DOHH2 (cell line): Measurements from ENCODE around the gene KIAA1671.

Experiments
- EZH2phosphoT487 ChIP-seq: fragments of 200-600 bp; sonication (generic); IDR thresholded peaks from 2 replicates; pipeline ENCODE4 v1.6.1; 2017; ENCODE audit warnings: borderline replicate concordance, mild to moderate bottlenecking, antibody characterized with exemption, low read length, moderate library complexity, mixed read lengths
- TF ChIP-seq, protein P1 (sequence below): fragments of 200-600 bp; sonication (generic); IDR thresholded peaks from one replicate; pipeline ENCODE4 v1.5.1; 2014; ENCODE audit warnings: antibody characterized with exemption, mild to moderate bottlenecking, low read depth, low read length; ENCODE audit not compliant: poor library complexity, severe bottlenecking

DNA sequence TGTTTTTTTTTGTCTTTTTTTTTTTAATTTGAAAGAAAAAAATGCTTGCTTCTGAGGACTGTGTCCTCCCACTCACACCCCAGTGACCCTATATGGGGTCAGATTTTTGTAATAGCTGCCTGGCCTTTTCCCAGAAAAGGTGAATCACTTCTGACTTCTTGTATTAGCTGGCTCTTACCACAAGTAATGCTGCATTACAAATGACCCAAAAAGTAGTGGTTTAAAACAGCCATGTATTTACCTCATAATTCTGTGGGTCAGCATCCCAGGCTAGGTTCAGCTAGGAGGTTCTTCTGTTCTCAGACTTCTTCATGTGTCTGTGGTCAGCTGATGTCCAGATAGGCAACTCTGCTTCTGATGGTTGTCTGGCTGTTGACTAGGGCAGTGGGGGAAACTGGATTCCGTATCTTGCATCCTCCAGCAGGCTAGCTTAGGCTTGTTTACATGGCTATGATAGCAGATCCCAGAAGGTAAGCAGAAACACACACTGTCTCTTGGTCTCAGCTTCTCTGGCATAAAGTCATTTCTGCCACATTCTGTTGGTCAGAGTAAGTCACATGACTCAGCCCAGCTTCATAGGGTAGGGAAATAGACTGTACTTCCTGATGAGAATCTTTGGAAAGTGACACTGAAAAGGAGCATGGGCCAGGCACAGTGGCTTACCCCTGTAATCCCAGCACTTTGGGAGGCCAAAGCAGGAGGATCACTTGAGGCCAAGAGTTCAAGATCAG, 25.5 kb upstream of the KIAA1671 start:
- TF ChIP-seq, protein P1, sequence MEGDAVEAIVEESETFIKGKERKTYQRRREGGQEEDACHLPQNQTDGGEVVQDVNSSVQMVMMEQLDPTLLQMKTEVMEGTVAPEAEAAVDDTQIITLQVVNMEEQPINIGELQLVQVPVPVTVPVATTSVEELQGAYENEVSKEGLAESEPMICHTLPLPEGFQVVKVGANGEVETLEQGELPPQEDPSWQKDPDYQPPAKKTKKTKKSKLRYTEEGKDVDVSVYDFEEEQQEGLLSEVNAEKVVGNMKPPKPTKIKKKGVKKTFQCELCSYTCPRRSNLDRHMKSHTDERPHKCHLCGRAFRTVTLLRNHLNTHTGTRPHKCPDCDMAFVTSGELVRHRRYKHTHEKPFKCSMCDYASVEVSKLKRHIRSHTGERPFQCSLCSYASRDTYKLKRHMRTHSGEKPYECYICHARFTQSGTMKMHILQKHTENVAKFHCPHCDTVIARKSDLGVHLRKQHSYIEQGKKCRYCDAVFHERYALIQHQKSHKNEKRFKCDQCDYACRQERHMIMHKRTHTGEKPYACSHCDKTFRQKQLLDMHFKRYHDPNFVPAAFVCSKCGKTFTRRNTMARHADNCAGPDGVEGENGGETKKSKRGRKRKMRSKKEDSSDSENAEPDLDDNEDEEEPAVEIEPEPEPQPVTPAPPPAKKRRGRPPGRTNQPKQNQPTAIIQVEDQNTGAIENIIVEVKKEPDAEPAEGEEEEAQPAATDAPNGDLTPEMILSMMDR = no peak
- no peak for TF ChIP-seq EZH2phosphoT487
